Motor neuron (in vitro differentiated cells): ENCODE measurements around the gene CAP2. TPM values are rescaled to one million over a fixed set of nuclear protein-coding genes. Genes with fewer than 3 reads are reported as not detected.
"Not testable (repeated sequence)": the region's sequence is repeated elsewhere in the genome, so short reads cannot be mapped to it uniquely, and the experiment has no call there.

Source experiments
- ATAC-seq, 8 experiments: fragments of 200-7000 bp; cut with Tn5 transposase; replicated peaks in 6 of 8; 2 replicates each; pipeline ENCODE4 v1.8.0; 2021; ENCODE audit warnings: mild to moderate bottlenecking in 8 of 8, moderate library complexity in 8 of 8
- H3K27ac ChIP-seq, 2 donors: fragments of 250-450 bp; sonication (Bioruptor Pico); 2 replicates each; pipeline ENCODE4 v1.9.0; 2021; ENCODE audit warnings: antibody characterized with exemption in 2 of 2, mild to moderate bottlenecking in 2 of 2, moderate library complexity in 1 of 2
- H3K4me1 ChIP-seq, 2 donors: fragments of 250-450 bp; sonication (Bioruptor Pico); replicated peaks in 1 of 2; 2 replicates each; pipeline ENCODE4 v1.6.1; 2021; ENCODE audit warnings: antibody characterized with exemption in 2 of 2, mild to moderate bottlenecking in 2 of 2, moderate library complexity in 1 of 2
- H3K4me3 ChIP-seq, 5 donors: fragments of 250-450 bp; sonication (Bioruptor Pico); 2 replicates each; pipeline ENCODE4 v1.9.0; 2021; ENCODE audit warnings: antibody characterized with exemption in 5 of 5, mild to moderate bottlenecking in 5 of 5, moderate library complexity in 4 of 5
- WGBS, 10 experiments: fragments of 450-650 bp; shearing (Covaris generic); methylation state at CpG; one replicate each; pipeline ENCODE4 v1.0.0; 2022; 5-methylcytosine and 5-hydroxymethylcytosine counted together
- in situ Hi-C, 9 experiments: fragments of 400-800 bp; cut with MboI; loops; one replicate each; pipeline ENCODE4 v1.15.0; 2021; ENCODE audit warnings: low sequenced_read_pairs in 9 of 9, low pct_unique_long_range_greater_than_20kb in 2 of 9; ENCODE audit not compliant: unreplicated experiment in 9 of 9
- total RNA-seq, 8 experiments: library from RNA; unstranded; fragments of 300-600 nt; gene quantifications; 2 replicates each; pipeline versions ENCODE4 v1.2.3 to v1.2.4, GENCODE V29; 2022

CAP2 gene
- total RNA-seq, 8 experiments from 2014 or later: 0.15 to 21.8 (median 10.7) TPM

- 89 to 100% (median 100%) methylated on average over 1 to 4 of the region's 4 CpGs; no CpG with 5 or more reads in 4 of the 10 experiments for WGBS, 10 experiments
- H3K4me1 ChIP-seq: no peaks in the 10 kb centered on the region
- no peak for ATAC-seq
- in situ Hi-C loops: no loop called here
- H3K4me3 ChIP-seq: no peak overlapping the region
- H3K27ac ChIP-seq: no peak overlapping the region
Measured at GRCh38 chr6:17410281-17410680, 16.9 kb downstream of the CAP2 start.

- in situ Hi-C loops: no loop called here
- 55 to 97% (median 80%) methylated on average over 2 to 5 of the region's 5 CpGs; no CpG with 5 or more reads in 3 of the 10 experiments for WGBS, 10 experiments
- Histone ChIP-seq H3K27ac (no peak overlapping the region), H3K4me1 (no peaks in the 10 kb centered on the region), H3K4me3 (no peak overlapping the region)
- peak in 1 of 8 experiments; percentile 89 for ATAC-seq
Measured at GRCh38 chr6:17413313-17413750, 19.9 kb downstream of the CAP2 start.

GRCh38 chr6:17414395-17414794, 21.0 kb downstream of the CAP2 start:
- H3K4me1 ChIP-seq, in situ Hi-C loops, H3K27ac ChIP-seq, H3K4me3 ChIP-seq, ATAC-seq: not testable (repeated sequence)
- 71 to 80% methylated on average over 1 of the region's 1 CpG; no CpG with 5 or more reads in 8 of the 10 experiments for WGBS, 10 experiments

GRCh38 chr6:17415321-17415720, 21.9 kb downstream of the CAP2 start:
- H3K27ac ChIP-seq: no peak overlapping the region
- H3K4me3 ChIP-seq: no peak overlapping the region
- H3K4me1 ChIP-seq: no peaks in the 10 kb centered on the region
- WGBS, 10 experiments: 70 to 100% (median 82%) methylated on average over 1 to 2 of the region's 2 CpGs; no CpG with 5 or more reads in 6 of the 10 experiments
- in situ Hi-C loops: no loop called here
- no peak for ATAC-seq

GRCh38 chr6:17416806-17417205, 23.4 kb downstream of the CAP2 start:
- H3K27ac ChIP-seq: no peak overlapping the region
- in situ Hi-C loops: no loop called here
- H3K4me1 ChIP-seq: no peaks in the 10 kb centered on the region
- no peak for ATAC-seq
- no peak overlapping the region for H3K4me3 ChIP-seq

GRCh38 chr6:17417817-17418216, 24.4 kb downstream of the CAP2 start:
- WGBS, 10 experiments: 0 to 100% (median 85%) methylated on average over 1 to 4 of the region's 4 CpGs; no CpG with 5 or more reads in 4 of the 10 experiments
- no peak overlapping the region for H3K27ac ChIP-seq
- H3K4me1 ChIP-seq: no peaks in the 10 kb centered on the region
- ATAC-seq: peak in 1 of 8 experiments; percentile 75
- no peak overlapping the region for H3K4me3 ChIP-seq
- in situ Hi-C loops: no loop called here

GRCh38 chr6:17418281-17419188, 25.1 kb downstream of the CAP2 start:
- 0 to 100% (median 85%) methylated on average over 1 to 9 of the region's 12 CpGs; no CpG with 5 or more reads in 1 of the 10 experiments for WGBS, 10 experiments
- in situ Hi-C loops: no loop called here
- no peaks in the 10 kb centered on the region for H3K4me1 ChIP-seq

GRCh38 chr6:17419189-17419575, 25.8 kb downstream of the CAP2 start:
- ATAC-seq: no peak
- no peaks in the 10 kb centered on the region for H3K4me1 ChIP-seq
- H3K4me3 ChIP-seq: no peak overlapping the region
- in situ Hi-C loops: no loop called here
- H3K27ac ChIP-seq: no peak overlapping the region
- 10 to 100% (median 81%) methylated on average over 1 to 3 of the region's 3 CpGs; no CpG with 5 or more reads in 3 of the 10 experiments for WGBS, 10 experiments

More at GRCh38 chr6:17418281-17419188, 25.1 kb downstream of the CAP2 start:
- peak in 2 of 8 experiments; percentile 41 to 59 for ATAC-seq
- Histone ChIP-seq H3K4me3 (no peak overlapping the region), H3K27ac (no peak overlapping the region)

GRCh38 chr6:17420368-17420767, 27.0 kb downstream of the CAP2 start:
- Histone ChIP-seq H3K4me1 (no peaks in the 10 kb centered on the region), H3K27ac (no peak overlapping the region), H3K4me3 (no peak overlapping the region)
- WGBS, 10 experiments: 50 to 100% (median 91%) methylated on average over 1 to 2 of the region's 2 CpGs
- no peak for ATAC-seq
- in situ Hi-C loops: no loop called here

GRCh38 chr6:17421406-17421805, 28.0 kb downstream of the CAP2 start:
- no peaks in the 10 kb centered on the region for H3K4me1 ChIP-seq
- in situ Hi-C loops: no loop called here
- no peak overlapping the region for H3K4me3 ChIP-seq
- no peak for ATAC-seq
- H3K27ac ChIP-seq: no peak overlapping the region
- 66 to 100% (median 93%) methylated on average over 1 to 5 of the region's 7 CpGs; no CpG with 5 or more reads in 5 of the 10 experiments for WGBS, 10 experiments

- H3K4me3 ChIP-seq: no peak overlapping the region
- H3K4me1 ChIP-seq: no peaks in the 10 kb centered on the region
- 63 to 100% (median 90%) methylated on average over 1 to 4 of the region's 4 CpGs; no CpG with 5 or more reads in 3 of the 10 experiments for whole genome bisulfite sequencing, 10 experiments
- in situ Hi-C loops: no loop called here
- no peak overlapping the region for H3K27ac ChIP-seq
- no peak for ATAC-seq
Measured at GRCh38 chr6:17423026-17423425, 29.6 kb downstream of the CAP2 start.

- Histone ChIP-seq H3K4me3 (no peak overlapping the region), H3K27ac (no peak overlapping the region), H3K4me1 (no peaks in the 10 kb centered on the region)
- WGBS, 10 experiments: 60 to 100% (median 86%) methylated on average over 2 to 6 of the region's 6 CpGs; no CpG with 5 or more reads in 2 of the 10 experiments
- in situ Hi-C loops: no loop called here
- ATAC-seq: no peak
Measured at GRCh38 chr6:17427062-17427461, 33.7 kb downstream of the CAP2 start.

- H3K4me3 ChIP-seq: no peak overlapping the region
- no peaks in the 10 kb centered on the region for H3K4me1 ChIP-seq
- 50 to 100% (median 78%) methylated on average over 1 to 2 of the region's 2 CpGs; no CpG with 5 or more reads in 3 of the 10 experiments for WGBS, 10 experiments
- no peak overlapping the region for H3K27ac ChIP-seq
- in situ Hi-C loops: no loop called here
- no peak for ATAC-seq
Measured at GRCh38 chr6:17427617-17428016, 34.2 kb downstream of the CAP2 start.
